ENCODE data around the gene SMU1.
"Not testable (repeated sequence)": the region's sequence is repeated elsewhere in the genome, so short reads cannot be mapped to it uniquely, and the experiment has no call there.

- not testable (repeated sequence) for TF ChIP-seq KLF9 (tag by site-specific recombination; IDR thresholded peaks at IDR 0.05; ENCODE audit: low read depth); ZNF423 (tag by site-specific recombination; IDR thresholded peaks at IDR 0.05); REST (tag by site-specific recombination; IDR thresholded peaks at IDR 0.05); BCL11A (tag by site-specific recombination; IDR thresholded peaks at IDR 0.05; ENCODE audit: low read depth); ZNF23 (tag by site-specific recombination; IDR thresholded peaks at IDR 0.05; ENCODE audit: borderline replicate concordance); CTCF (tag by site-specific recombination; IDR thresholded peaks at IDR 0.05)
These were observed 75.8 kb downstream of the SMU1 start for GRCh38 chr9:33000682-33001055.
